GM19324 (cell line): ENCODE data around the gene MRFAP1L1.
A peak's percentile ranks its signal among the peaks of the same experiment; 100 is the strongest.
"Not testable (repeated sequence)": the region's sequence is repeated elsewhere in the genome, so short reads cannot be mapped to it uniquely, and the experiment has no call there.

Experiments
- ATAC-seq: cut with Tn5 transposase; IDR thresholded peaks from one replicate; pipeline ENCODE4 v1.9.1; 2021; ENCODE audit warnings: mild to moderate bottlenecking, moderate library complexity; ENCODE audit not compliant: unreplicated experiment, low FRiP score

The MRFAP1L1 gene

GRCh38 chr4:6709230-6710114, at the start of gene MRFAP1L1:
TSS of gene MRFAP1L1 (minus strand) at chr4:6709865. CDS start at chr4:6709629, 236 bp downstream.
- ATAC-seq: peak; percentile 75

GRCh38 chr4:6758728-6759127, 49.1 kb upstream of the MRFAP1L1 start:
- no peak for ATAC-seq

GRCh38 chr4:6756345-6756744, 46.7 kb upstream of the MRFAP1L1 start:
- ATAC-seq: not testable (repeated sequence)

GRCh38 chr4:6755088-6755753, 45.6 kb upstream of the MRFAP1L1 start:
- no peak for ATAC-seq

- no peak for ATAC-seq
These were observed 44.9 kb upstream of the MRFAP1L1 start for GRCh38 chr4:6754481-6755087.

GRCh38 chr4:6753891-6754290, 44.2 kb upstream of the MRFAP1L1 start:
- ATAC-seq: no peak

- ATAC-seq: no peak
These were observed 43.5 kb upstream of the MRFAP1L1 start for GRCh38 chr4:6753103-6753560.

- no peak for ATAC-seq
These were observed 42.8 kb upstream of the MRFAP1L1 start for GRCh38 chr4:6752486-6752829.

GRCh38 chr4:6751611-6752485, 42.2 kb upstream of the MRFAP1L1 start:
- ATAC-seq: no peak

GRCh38 chr4:6750286-6751221, 40.9 kb upstream of the MRFAP1L1 start:
- ATAC-seq: no peak

- no peak for ATAC-seq
These were observed 39.9 kb upstream of the MRFAP1L1 start for GRCh38 chr4:6749340-6750171.

GRCh38 chr4:6748286-6748685, 38.6 kb upstream of the MRFAP1L1 start:
- ATAC-seq: no peak

GRCh38 chr4:6747294-6748051, 37.8 kb upstream of the MRFAP1L1 start:
- no peak for ATAC-seq

GRCh38 chr4:6746721-6747293, 37.1 kb upstream of the MRFAP1L1 start:
- ATAC-seq: no peak

- no peak for ATAC-seq
These were observed 33.3 kb upstream of the MRFAP1L1 start for GRCh38 chr4:6742989-6743388.

GRCh38 chr4:6742507-6742906, 32.8 kb upstream of the MRFAP1L1 start:
- no peak for ATAC-seq

- no peak for ATAC-seq
These were observed 30.7 kb upstream of the MRFAP1L1 start for GRCh38 chr4:6740347-6740746.
